K562 (cell line): ENCODE measurements around the gene UCP3. TPM values are rescaled to one million over a fixed set of nuclear protein-coding genes. Genes with fewer than 3 reads are reported as not detected.

ENCODE experiments used
- ARHGAP35 ChIP-seq: fragments of 450-650 bp; IDR thresholded peaks from 2 replicates; pipeline ENCODE4 v1.6.1; 2018; ENCODE audit not compliant: partially characterized antibody
- BACH1 ChIP-seq: fragments of 200-800 bp; sonication (Bioruptor generic); IDR thresholded peaks from 2 replicates; pipeline ENCODE4 v1.6.1; 2016; ENCODE audit warnings: missing genetic modification characterization, missing compliant biosample characterization
- CXXC5 ChIP-seq: fragments of 250-450 bp; sonication (Bioruptor Pico); IDR thresholded peaks from 2 replicates; pipeline ENCODE4 v1.8.0; 2022; ENCODE audit warnings: inconsistent platforms, mild to moderate bottlenecking, moderate library complexity
- DDX20 ChIP-seq: fragments of 450-650 bp; IDR thresholded peaks from 2 replicates; pipeline ENCODE4 v1.6.1; 2016; ENCODE audit warnings: missing genetic modification characterization, low read depth, mild to moderate bottlenecking, missing compliant biosample characterization, moderate library complexity
- FOXP1 ChIP-seq: sonication (generic); formaldehyde crosslinking; IDR thresholded peaks from 2 replicates; pipeline ENCODE4 v1.8.0; 2022; ENCODE audit warnings: mild to moderate bottlenecking, missing genetic modification reagents
- HMG20A ChIP-seq: fragments of 450-650 bp; formaldehyde crosslinking; conservative IDR thresholded peaks from 2 replicates; pipeline ENCODE4 v1.4.0; 2020; ENCODE audit warnings: mild to moderate bottlenecking, mixed read lengths
- LCOR ChIP-seq: sonication (generic); formaldehyde crosslinking; IDR thresholded peaks from 2 replicates; pipeline ENCODE4 v1.8.0; 2022; ENCODE audit warnings: mild to moderate bottlenecking, missing genetic modification reagents
- MCM2 ChIP-seq: fragments of 450-650 bp; IDR thresholded peaks from 2 replicates; pipeline ENCODE4 v1.6.1; 2017; ENCODE audit warnings: low read depth, mild to moderate bottlenecking
- NKRF ChIP-seq: fragments of 450-650 bp; IDR thresholded peaks from 2 replicates; pipeline ENCODE4 v1.6.1; 2016; ENCODE audit warnings: borderline replicate concordance
- NR3C1 ChIP-seq: sonication (generic); formaldehyde crosslinking; IDR thresholded peaks from 2 replicates; pipeline ENCODE4 v1.8.1; 2022; ENCODE audit warnings: missing genetic modification reagents
- POU5F1 ChIP-seq: fragments of 150-350 bp; IDR thresholded peaks from 2 replicates; pipeline ENCODE4 v1.6.1; 2014; ENCODE audit warnings: borderline replicate concordance, low read length, low read depth, mild to moderate bottlenecking; ENCODE audit not compliant: partially characterized antibody
- SOX6 ChIP-seq: fragments of 450-650 bp; IDR thresholded peaks from 2 replicates; pipeline ENCODE4 v1.6.1; 2014; ENCODE audit warnings: mild to moderate bottlenecking
- TSC22D4 ChIP-seq: fragments of 450-650 bp; IDR thresholded peaks from 2 replicates; pipeline ENCODE4 v1.6.1; 2016; ENCODE audit warnings: missing genetic modification characterization, missing biosample characterization, control low read depth
- ZFP91 ChIP-seq: sonication (generic); formaldehyde crosslinking; IDR thresholded peaks from 2 replicates; pipeline ENCODE4 v1.8.0; 2022; ENCODE audit warnings: mild to moderate bottlenecking, missing genetic modification reagents
- ZNF232 ChIP-seq: sonication (generic); formaldehyde crosslinking; IDR thresholded peaks from 2 replicates; pipeline ENCODE4 v1.8.0; 2022; ENCODE audit warnings: mild to moderate bottlenecking, missing genetic modification reagents
- ZNF431 ChIP-seq: sonication (generic); formaldehyde crosslinking; IDR thresholded peaks from 2 replicates; pipeline ENCODE4 v1.8.0; 2022; ENCODE audit warnings: mild to moderate bottlenecking, missing genetic modification reagents
- polyA plus RNA-seq, 8 experiments: library from polyadenylated mRNA; depleted of rRNA in 4 of 8; stranded (reverse) in 5 of 8; unstranded in 3 of 8; fragments of >200 nt; fragmentation: Nextera tagmentation in 2 of 8; fragmentation: Illumina TruSeq in 1 of 8; extraction: Ambion mirVana in 2 of 8; extraction: Trizol in 1 of 8; gene quantifications; 2 replicates each; pipeline versions ENCODE4 v1.2.1 to v1.2.3, GENCODE V29; 2011 to 2014; ENCODE audit warnings: inconsistent platforms in 1 of 8, missing spikeins in 1 of 8
- total RNA-seq, 7 experiments: library from RNA; depleted of rRNA in 6 of 7; stranded (reverse); fragments of >200 nt in 6 of 7; fragmentation: Illumina TruSeq in 2 of 7; extraction: Trizol in 2 of 7; gene quantifications; 2 replicates each; pipeline versions ENCODE4 v1.2.1 to v1.2.3, GENCODE V29; 2011 to 2021; ENCODE audit warnings: low replicate concordance in 1 of 7
- TF ChIP-seq, protein P1 (sequence below): fragments of 250-450 bp; sonication (Bioruptor Pico); IDR thresholded peaks from 2 replicates; pipeline ENCODE4 v1.9.0; 2021; ENCODE audit warnings: mild to moderate bottlenecking, inconsistent platforms
- TF ChIP-seq, protein P2 (sequence below): fragments of 450-650 bp; formaldehyde crosslinking; IDR thresholded peaks from 2 replicates; pipeline ENCODE4 v1.4.0; 2020; ENCODE audit warnings: mild to moderate bottlenecking, moderate library complexity
- TF ChIP-seq, protein P3 (sequence below): IDR thresholded peaks from 2 replicates; pipeline ENCODE4 v1.6.1; 2016; ENCODE audit warnings: missing genetic modification characterization, missing compliant biosample characterization

Gene UCP3
- total and polyA plus RNA-seq, 9 of the 15 experiments (the other 6 are each of a cell fraction or from before 2014, with no cell fraction given): 0.05 to 0.65 (median 0.25) TPM; not detected in 2

- TF ChIP-seq ZFP91 (CRISPR knock-in tag) (peak; percentile 51; the same call in 1 of the 2 replicates), ZNF232 (CRISPR knock-in tag) (peak; percentile 87; the same call in 1 of the 2 replicates), MCM2 (no peak), SOX6 (peak; percentile 75; the same call in 1 of the 2 replicates), DDX20 (no peak), TSC22D4 (tag) (no peak), BACH1 (no peak; the same call in 1 of the 2 replicates), LCOR (CRISPR knock-in tag) (peak; percentile 96), HMG20A (no peak), NR3C1 (CRISPR knock-in tag) (peak; percentile 80; the same call in 1 of the 2 replicates), POU5F1 (no peak), NKRF (peak; percentile 82), FOXP1 (CRISPR knock-in tag) (peak; percentile 97; the same call in 1 of the 2 replicates), CXXC5 (CRISPR knock-in tag) (peak; percentile 95), ZNF431 (CRISPR knock-in tag) (peak; percentile 76), ARHGAP35 (no peak)
- TF ChIP-seq, protein P1, sequence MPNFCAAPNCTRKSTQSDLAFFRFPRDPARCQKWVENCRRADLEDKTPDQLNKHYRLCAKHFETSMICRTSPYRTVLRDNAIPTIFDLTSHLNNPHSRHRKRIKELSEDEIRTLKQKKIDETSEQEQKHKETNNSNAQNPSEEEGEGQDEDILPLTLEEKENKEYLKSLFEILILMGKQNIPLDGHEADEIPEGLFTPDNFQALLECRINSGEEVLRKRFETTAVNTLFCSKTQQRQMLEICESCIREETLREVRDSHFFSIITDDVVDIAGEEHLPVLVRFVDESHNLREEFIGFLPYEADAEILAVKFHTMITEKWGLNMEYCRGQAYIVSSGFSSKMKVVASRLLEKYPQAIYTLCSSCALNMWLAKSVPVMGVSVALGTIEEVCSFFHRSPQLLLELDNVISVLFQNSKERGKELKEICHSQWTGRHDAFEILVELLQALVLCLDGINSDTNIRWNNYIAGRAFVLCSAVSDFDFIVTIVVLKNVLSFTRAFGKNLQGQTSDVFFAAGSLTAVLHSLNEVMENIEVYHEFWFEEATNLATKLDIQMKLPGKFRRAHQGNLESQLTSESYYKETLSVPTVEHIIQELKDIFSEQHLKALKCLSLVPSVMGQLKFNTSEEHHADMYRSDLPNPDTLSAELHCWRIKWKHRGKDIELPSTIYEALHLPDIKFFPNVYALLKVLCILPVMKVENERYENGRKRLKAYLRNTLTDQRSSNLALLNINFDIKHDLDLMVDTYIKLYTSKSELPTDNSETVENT (CRISPR knock-in tag): peak; percentile 27
- TF ChIP-seq, protein P2, sequence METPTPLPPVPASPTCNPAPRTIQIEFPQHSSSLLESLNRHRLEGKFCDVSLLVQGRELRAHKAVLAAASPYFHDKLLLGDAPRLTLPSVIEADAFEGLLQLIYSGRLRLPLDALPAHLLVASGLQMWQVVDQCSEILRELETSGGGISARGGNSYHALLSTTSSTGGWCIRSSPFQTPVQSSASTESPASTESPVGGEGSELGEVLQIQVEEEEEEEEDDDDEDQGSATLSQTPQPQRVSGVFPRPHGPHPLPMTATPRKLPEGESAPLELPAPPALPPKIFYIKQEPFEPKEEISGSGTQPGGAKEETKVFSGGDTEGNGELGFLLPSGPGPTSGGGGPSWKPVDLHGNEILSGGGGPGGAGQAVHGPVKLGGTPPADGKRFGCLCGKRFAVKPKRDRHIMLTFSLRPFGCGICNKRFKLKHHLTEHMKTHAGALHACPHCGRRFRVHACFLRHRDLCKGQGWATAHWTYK (CRISPR knock-in tag): peak; percentile 88
- TF ChIP-seq, protein P3, sequence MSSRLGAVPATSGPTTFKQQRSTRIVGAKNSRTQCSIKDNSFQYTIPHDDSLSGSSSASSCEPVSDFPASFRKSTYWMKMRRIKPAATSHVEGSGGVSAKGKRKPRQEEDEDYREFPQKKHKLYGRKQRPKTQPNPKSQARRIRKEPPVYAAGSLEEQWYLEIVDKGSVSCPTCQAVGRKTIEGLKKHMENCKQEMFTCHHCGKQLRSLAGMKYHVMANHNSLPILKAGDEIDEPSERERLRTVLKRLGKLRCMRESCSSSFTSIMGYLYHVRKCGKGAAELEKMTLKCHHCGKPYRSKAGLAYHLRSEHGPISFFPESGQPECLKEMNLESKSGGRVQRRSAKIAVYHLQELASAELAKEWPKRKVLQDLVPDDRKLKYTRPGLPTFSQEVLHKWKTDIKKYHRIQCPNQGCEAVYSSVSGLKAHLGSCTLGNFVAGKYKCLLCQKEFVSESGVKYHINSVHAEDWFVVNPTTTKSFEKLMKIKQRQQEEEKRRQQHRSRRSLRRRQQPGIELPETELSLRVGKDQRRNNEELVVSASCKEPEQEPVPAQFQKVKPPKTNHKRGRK (tag): no peak
These were observed 25.7 kb downstream of the UCP3 start (continued) for GRCh38 chr11:73982990-73983740.
